Right lobe of liver (tissue), 6 donors: ENCODE data around the gene RTP2. TPM values are rescaled to one million over a fixed set of nuclear protein-coding genes. Genes with fewer than 3 reads are reported as not detected.

Experiments
- ATAC-seq, 4 donors: fragments of 200-7000 bp; cut with Tn5 transposase; one replicate each; pipeline ENCODE4 v1.9.1; 2020; ENCODE audit warnings: mild to moderate bottlenecking in 4 of 4, moderate library complexity in 4 of 4
- DNase-seq, 3 donors: peaks; one replicate each; pipeline ENCODE4 v3.0.0-alpha.2; 2020
- H3K27ac ChIP-seq, 3 donors: fragments of 200-600 bp; one replicate each; pipeline ENCODE4 v1.8.0; 2022
- H3K27me3 ChIP-seq, 2 donors: fragments of 200-600 bp; one replicate each; pipeline ENCODE4 v1.8.0; 2022
- H3K36me3 ChIP-seq, 4 donors: fragments of 200-600 bp; sonication (generic) in 1 of 4; one replicate each; pipeline versions ENCODE4 v1.5.1 to v1.8.0; 2017 to 2022; ENCODE audit warnings: control low read depth in 1 of 4
- H3K4me1 ChIP-seq, 4 donors: fragments of 200-600 bp; sonication (generic) in 1 of 4; one replicate each; pipeline versions ENCODE4 v1.5.1 to v1.8.0; 2017 to 2022; ENCODE audit warnings: control low read depth in 1 of 4
- H3K4me3 ChIP-seq, 3 donors: fragments of 200-600 bp; one replicate each; pipeline ENCODE4 v1.8.0; 2022
- H3K9me3 ChIP-seq, 4 donors: fragments of 200-600 bp; sonication (generic) in 1 of 4; one replicate each; pipeline versions ENCODE4 v1.5.1 to v1.8.0; 2017 to 2022; ENCODE audit warnings: control low read depth in 1 of 4
- CTCF ChIP-seq, 4 donors: fragments of 200-600 bp in 3 of 4; fragments of 450-650 bp in 1 of 4; IDR thresholded peaks; one replicate each; pipeline versions ENCODE4 v1.5.1 to v1.8.0; 2016 to 2022; ENCODE audit warnings: antibody characterized with exemption in 4 of 4, mild to moderate bottlenecking in 2 of 4
- POLR2A ChIP-seq: fragments of 450-650 bp; IDR thresholded peaks from one replicate; pipeline ENCODE4 v1.6.1; 2017; ENCODE audit warnings: antibody characterized with exemption, mild to moderate bottlenecking
- WGBS: methylation state at CpG from one replicate; pipeline ENCODE4 v1.1.6; 2018; ENCODE audit warnings: low coverage, low lambda C conversion rate; ENCODE audit not compliant: insufficient coverage; ENCODE audit errors: missing lambda C conversion rate; 5-methylcytosine and 5-hydroxymethylcytosine counted together
- intact Hi-C, 2 donors: fragments of 100-400 bp; cut with DNase I; formaldehyde crosslinking; loops; one replicate each; pipeline versions ENCODE4 v1.11.2 to v1.14.1; 2022
- total RNA-seq, 6 experiments: library from RNA; depleted of rRNA in 2 of 6; stranded (reverse); fragments of >200 nt in 2 of 6; fragmentation: NEBNext Ultra II Directional in 3 of 6; extraction: Animal tissue kit (Norgen Biotek cat#: 25700) in 3 of 6; gene quantifications; one replicate each; pipeline versions ENCODE4 v1.1.0 to v1.2.4, GENCODE V29; 2016 to 2023
- donor health status: DM: no; HTN: yes; CAD: no.
- donor health status: DM: no; HTN: no; CAD: no.
- donor health status: DM: no; HTN: no; CAD: no.
- donor health status: DM: no; HTN: yes; CAD: no.
- donor health status: DM: no; HTN: yes; CAD: no.

Gene RTP2
- total RNA-seq, 6 experiments from 2014 or later, result not detected

- ATAC-seq (no peak), DNase-seq (no peak)
- no peak for TF ChIP-seq CTCF (IDR thresholded peaks at IDR 0.05)
- no peak for TF ChIP-seq POLR2A
- no peaks in the 10 kb centered on the region for H3K27me3 ChIP-seq
- H3K27ac ChIP-seq, result no peak overlapping the region
- H3K4me3 ChIP-seq, result no peak overlapping the region
- no peaks in the 10 kb centered on the region for H3K9me3 ChIP-seq
- H3K4me1 ChIP-seq, result no peaks in the 10 kb centered on the region
- intact Hi-C loops, result no loop called here
- H3K36me3 ChIP-seq, result no peaks in the 10 kb centered on the region
These were observed 34.8 kb downstream of the RTP2 start for GRCh38 chr3:187667526-187667925.

GRCh38 chr3:187665764-187666402 lies 36.5 kb downstream of the RTP2 start:
- no peak overlapping the region for H3K27ac ChIP-seq
- intact Hi-C loops, result no loop called here
- WGBS, result 41% methylated on average over 3 of the region's 3 CpGs
- no peaks in the 10 kb centered on the region for H3K27me3 ChIP-seq
- ATAC-seq (no peak), DNase-seq (no peak)
- H3K36me3 ChIP-seq, result no peaks in the 10 kb centered on the region
- TF ChIP-seq POLR2A (no peak), CTCF (IDR thresholded peaks at IDR 0.05) (no peak)
- H3K4me3 ChIP-seq, result no peak overlapping the region
- H3K4me1 ChIP-seq, result no peaks in the 10 kb centered on the region
- no peaks in the 10 kb centered on the region for H3K9me3 ChIP-seq

- DNase-seq (no peak), ATAC-seq (no peak)
- no peaks in the 10 kb centered on the region for H3K27me3 ChIP-seq
- no peaks in the 10 kb centered on the region for H3K4me1 ChIP-seq
- no peaks in the 10 kb centered on the region for H3K36me3 ChIP-seq
- no peak overlapping the region for H3K27ac ChIP-seq
- intact Hi-C loops, result no loop called here
- no peak overlapping the region for H3K4me3 ChIP-seq
- TF ChIP-seq POLR2A (no peak), CTCF (IDR thresholded peaks at IDR 0.05) (no peak)
- no peaks in the 10 kb centered on the region for H3K9me3 ChIP-seq
These were observed 37.3 kb downstream of the RTP2 start for GRCh38 chr3:187665010-187665409.

GRCh38 chr3:187662848-187663409 lies 39.4 kb downstream of the RTP2 start:
- WGBS, result 52% methylated on average over 5 of the region's 5 CpGs
- no peaks in the 10 kb centered on the region for H3K9me3 ChIP-seq
- no peak for TF ChIP-seq CTCF (IDR thresholded peaks at IDR 0.05)
- TF ChIP-seq POLR2A, result no peak
- peak in 1 of 4 donors; percentile 23 for ATAC-seq
- intact Hi-C loops, result no loop called here
- H3K36me3 ChIP-seq, result no peaks in the 10 kb centered on the region
- no peaks in the 10 kb centered on the region for H3K4me1 ChIP-seq
- H3K27ac ChIP-seq, result no peak overlapping the region
- no peaks in the 10 kb centered on the region for H3K27me3 ChIP-seq
- no peak for DNase-seq
- no peak overlapping the region for H3K4me3 ChIP-seq

GRCh38 chr3:187661267-187661666 lies 41.1 kb downstream of the RTP2 start:
- intact Hi-C loops, result no loop called here
- Histone ChIP-seq H3K27me3 (no peaks in the 10 kb centered on the region), H3K4me3 (no peak overlapping the region), H3K27ac (no peak overlapping the region), H3K9me3 (no peaks in the 10 kb centered on the region), H3K4me1 (no peaks in the 10 kb centered on the region), H3K36me3 (no peaks in the 10 kb centered on the region)
- ATAC-seq (no peak), DNase-seq (no peak)
- no peak for TF ChIP-seq POLR2A
- no peak for TF ChIP-seq CTCF (IDR thresholded peaks at IDR 0.05)
